HG02973 (cell line): ENCODE data around the gene ALDH16A1.

Experiments
- ATAC-seq: cut with Tn5 transposase; IDR thresholded peaks from one replicate; pipeline ENCODE4 v1.9.1; 2021; ENCODE audit warnings: moderate library complexity; ENCODE audit not compliant: unreplicated experiment

Gene ALDH16A1

GRCh38 chr19:49423071-49423984 is 29.7 kb upstream of the ALDH16A1 start, which contains the start of gene PTH2:
PTH2 (minus strand) TSS chr19:49423441; CDS start chr19:49423339, 102 bp downstream.
- no peak for ATAC-seq

GRCh38 chr19:49423985-49424303 is 29.1 kb upstream of the ALDH16A1 start:
- no peak for ATAC-seq

- no peak for ATAC-seq
Observed at GRCh38 chr19:49425178-49425577, 27.8 kb upstream of the ALDH16A1 start, which contains the start of gene GFY. GFY (plus strand) TSS chr19:49425388; CDS start chr19:49426431, 1,043 bp downstream.

GRCh38 chr19:49425922-49426592 is 27.0 kb upstream of the ALDH16A1 start:
- no peak for ATAC-seq

GRCh38 chr19:49427339-49427738 is 25.7 kb upstream of the ALDH16A1 start:
- no peak for ATAC-seq

GRCh38 chr19:49427855-49428546 is 25.0 kb upstream of the ALDH16A1 start:
- no peak for ATAC-seq

- no peak for ATAC-seq
Observed at GRCh38 chr19:49428547-49429451, 24.2 kb upstream of the ALDH16A1 start.

GRCh38 chr19:49430172-49430677 is 22.8 kb upstream of the ALDH16A1 start:
- no peak for ATAC-seq

- no peak for ATAC-seq
Observed at GRCh38 chr19:49430678-49431329, 22.2 kb upstream of the ALDH16A1 start.

- ATAC-seq = no peak
Observed at GRCh38 chr19:49431330-49431749, 21.7 kb upstream of the ALDH16A1 start.

GRCh38 chr19:49432141-49433073 is 20.6 kb upstream of the ALDH16A1 start:
- ATAC-seq = no peak

GRCh38 chr19:49433240-49433901 is 19.7 kb upstream of the ALDH16A1 start:
- no peak for ATAC-seq

- no peak for ATAC-seq
Observed at GRCh38 chr19:49434907-49435583, 18.0 kb upstream of the ALDH16A1 start.

- no peak for ATAC-seq
Observed at GRCh38 chr19:49435670-49436069, 17.4 kb upstream of the ALDH16A1 start.

GRCh38 chr19:49436381-49437017 is 16.5 kb upstream of the ALDH16A1 start:
- no peak for ATAC-seq

- ATAC-seq = no peak
Observed at GRCh38 chr19:49437231-49437630, 15.8 kb upstream of the ALDH16A1 start.

GRCh38 chr19:49438261-49438660 is 14.8 kb upstream of the ALDH16A1 start:
- ATAC-seq = no peak
